ENCODE measurements around the gene BRAT1.

BRAT1 gene

DNA sequence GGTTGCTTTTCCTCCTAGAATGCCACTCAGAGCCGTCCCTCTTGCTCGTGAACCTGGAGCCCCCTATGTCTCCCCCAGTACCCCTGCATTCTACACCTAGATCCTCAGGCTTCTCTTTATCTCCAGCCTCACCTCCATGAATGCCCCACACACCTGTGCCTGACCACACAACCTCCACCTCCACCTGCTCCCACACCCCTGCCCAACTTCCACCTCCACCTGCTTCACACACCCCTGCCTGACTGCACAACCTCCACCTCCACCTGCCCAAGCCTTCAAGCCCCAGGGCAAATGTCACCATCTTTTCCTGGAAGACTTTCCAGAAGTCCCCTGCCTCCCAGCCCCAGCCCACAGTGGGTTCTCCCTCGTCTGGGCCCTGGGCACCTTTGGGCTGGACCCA lies 42.6 kb downstream of the BRAT1 start:
- TF ChIP-seq, protein P1, sequence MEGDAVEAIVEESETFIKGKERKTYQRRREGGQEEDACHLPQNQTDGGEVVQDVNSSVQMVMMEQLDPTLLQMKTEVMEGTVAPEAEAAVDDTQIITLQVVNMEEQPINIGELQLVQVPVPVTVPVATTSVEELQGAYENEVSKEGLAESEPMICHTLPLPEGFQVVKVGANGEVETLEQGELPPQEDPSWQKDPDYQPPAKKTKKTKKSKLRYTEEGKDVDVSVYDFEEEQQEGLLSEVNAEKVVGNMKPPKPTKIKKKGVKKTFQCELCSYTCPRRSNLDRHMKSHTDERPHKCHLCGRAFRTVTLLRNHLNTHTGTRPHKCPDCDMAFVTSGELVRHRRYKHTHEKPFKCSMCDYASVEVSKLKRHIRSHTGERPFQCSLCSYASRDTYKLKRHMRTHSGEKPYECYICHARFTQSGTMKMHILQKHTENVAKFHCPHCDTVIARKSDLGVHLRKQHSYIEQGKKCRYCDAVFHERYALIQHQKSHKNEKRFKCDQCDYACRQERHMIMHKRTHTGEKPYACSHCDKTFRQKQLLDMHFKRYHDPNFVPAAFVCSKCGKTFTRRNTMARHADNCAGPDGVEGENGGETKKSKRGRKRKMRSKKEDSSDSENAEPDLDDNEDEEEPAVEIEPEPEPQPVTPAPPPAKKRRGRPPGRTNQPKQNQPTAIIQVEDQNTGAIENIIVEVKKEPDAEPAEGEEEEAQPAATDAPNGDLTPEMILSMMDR (IDR thresholded peaks at IDR 0.05; ENCODE audit: low read length) = no peak
- no peak for TF ChIP-seq EZH2 (IDR thresholded peaks at IDR 0.05; ENCODE audit: borderline replicate concordance, low read length)
- Histone ChIP-seq H3K79me2 (ENCODE audit: insufficient read depth, low read length) (no peaks in the 10 kb centered on the region), H3K9ac (ENCODE audit: low read length) (no peak overlapping the region; the same call in 1 of the 2 replicates), H3K9me3 (ENCODE audit: low read length) (no peaks in the 10 kb centered on the region), H3K36me3 (ENCODE audit: insufficient read depth, low read length) (no peaks in the 10 kb centered on the region), H4K20me1 (ENCODE audit: insufficient read depth, low read length) (no peaks in the 10 kb centered on the region), H3K4me1 (ENCODE audit: insufficient read depth, low read length, severe bottlenecking) (peaks cover 45% of the 10 kb centered on the region), H3K4me2 (ENCODE audit: low read length) (no peak overlapping the region), H3F3A (ENCODE audit: insufficient read depth, low read length) (no peaks in the 10 kb centered on the region), H3K9me2 (ENCODE audit: low read depth, low read length) (no peaks in the 10 kb centered on the region), H3K27ac (ENCODE audit: low read depth, low read length, poor library complexity, severe bottlenecking) (no peak overlapping the region), H3K27me3 (ENCODE audit: insufficient read depth, low read length) (no peaks in the 10 kb centered on the region; the same call in 1 of the 2 replicates), H3K4me3 (ENCODE audit: low read depth, low read length, poor library complexity, severe bottlenecking) (no peak overlapping the region), H2AFZ (ENCODE audit: low read length) (no peak overlapping the region)

DNA sequence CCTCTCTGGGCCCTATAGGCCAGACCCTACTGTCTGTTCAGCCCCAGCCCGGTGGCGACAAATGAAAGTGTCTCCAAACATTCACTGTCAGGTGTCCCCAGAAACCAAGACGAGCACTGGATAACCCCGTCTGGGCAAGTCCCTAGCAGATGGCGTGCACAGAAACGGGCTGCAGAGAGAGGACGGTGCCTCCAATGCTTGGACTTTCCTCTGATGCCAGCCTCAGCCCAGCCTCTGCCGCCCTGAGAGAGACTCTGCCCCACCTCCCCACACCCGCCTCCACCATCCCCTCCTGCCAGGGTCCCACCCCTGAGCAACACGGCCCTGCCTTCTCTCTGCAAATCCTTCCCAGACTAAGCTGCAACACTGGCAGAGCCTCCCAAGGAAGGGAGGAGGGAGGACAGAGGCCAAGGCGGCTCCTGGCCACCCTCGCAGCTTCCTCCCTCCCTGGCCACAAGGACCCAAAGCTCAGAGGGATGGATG lies 43.1 kb downstream of the BRAT1 start:
- Histone ChIP-seq H3K27ac (ENCODE audit: low read depth, low read length, poor library complexity, severe bottlenecking) (peak overlapping the region; percentile 89), H4K20me1 (ENCODE audit: insufficient read depth, low read length) (no peaks in the 10 kb centered on the region), H3K4me3 (ENCODE audit: low read depth, low read length, poor library complexity, severe bottlenecking) (peak overlapping the region; percentile 34), H3K36me3 (ENCODE audit: insufficient read depth, low read length) (no peaks in the 10 kb centered on the region), H3K9ac (ENCODE audit: low read length) (peak overlapping the region; percentile 47; the same call in 1 of the 2 replicates), H3K79me2 (ENCODE audit: insufficient read depth, low read length) (no peaks in the 10 kb centered on the region), H3K9me2 (ENCODE audit: low read depth, low read length) (no peaks in the 10 kb centered on the region), H3K27me3 (ENCODE audit: insufficient read depth, low read length) (no peaks in the 10 kb centered on the region; the same call in 1 of the 2 replicates), H3K4me2 (ENCODE audit: low read length) (peak overlapping the region; percentile 57), H3K9me3 (ENCODE audit: low read length) (no peaks in the 10 kb centered on the region), H3F3A (ENCODE audit: insufficient read depth, low read length) (no peaks in the 10 kb centered on the region), H3K4me1 (ENCODE audit: insufficient read depth, low read length, severe bottlenecking) (peaks cover 45% of the 10 kb centered on the region), H2AFZ (ENCODE audit: low read length) (no peak overlapping the region)
- TF ChIP-seq, protein P1 (IDR thresholded peaks at IDR 0.05; ENCODE audit: low read length) = no peak
- no peak for TF ChIP-seq EZH2 (IDR thresholded peaks at IDR 0.05; ENCODE audit: borderline replicate concordance, low read length)

DNA sequence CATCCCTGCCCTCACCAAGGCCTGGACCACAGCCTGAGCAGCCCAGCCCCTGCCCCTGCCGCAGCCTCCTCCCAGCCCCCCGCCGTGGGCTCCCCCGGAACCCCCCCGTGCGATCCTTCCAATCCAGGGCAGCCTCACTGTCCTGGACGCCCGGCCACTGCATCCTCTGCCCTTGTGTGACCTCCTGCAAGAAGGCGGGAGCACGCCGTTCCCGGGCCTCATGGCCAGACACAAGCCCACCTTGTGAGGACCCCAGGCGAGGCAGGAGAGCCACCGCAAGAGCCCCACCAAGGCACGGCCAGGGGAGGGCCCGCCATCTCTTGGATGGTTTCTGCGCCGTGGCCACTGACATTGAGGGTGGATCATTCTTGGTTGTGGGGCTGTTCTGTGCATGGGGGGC lies 43.6 kb downstream of the BRAT1 start:
- no peaks in the 10 kb centered on the region for H3F3A ChIP-seq (ENCODE audit: insufficient read depth, low read length)
- H3K27ac ChIP-seq (ENCODE audit: low read depth, low read length, poor library complexity, severe bottlenecking) = peak overlapping the region; percentile 89
- TF ChIP-seq, protein P1 (IDR thresholded peaks at IDR 0.05; ENCODE audit: low read length) = no peak
- TF ChIP-seq EZH2 (IDR thresholded peaks at IDR 0.05; ENCODE audit: borderline replicate concordance, low read length) = no peak
- H3K79me2 ChIP-seq (ENCODE audit: insufficient read depth, low read length) = no peaks in the 10 kb centered on the region
- H3K9me3 ChIP-seq (ENCODE audit: low read length) = no peaks in the 10 kb centered on the region
- peak overlapping the region; percentile 47 for H3K9ac ChIP-seq (ENCODE audit: low read length)
- peak overlapping the region; percentile 57 for H3K4me2 ChIP-seq (ENCODE audit: low read length)
- H3K27me3 ChIP-seq (ENCODE audit: insufficient read depth, low read length) = no peaks in the 10 kb centered on the region; the same call in 1 of the 2 replicates
- no peaks in the 10 kb centered on the region for H3K9me2 ChIP-seq (ENCODE audit: low read depth, low read length)
- H4K20me1 ChIP-seq (ENCODE audit: insufficient read depth, low read length) = no peaks in the 10 kb centered on the region
- H3K36me3 ChIP-seq (ENCODE audit: insufficient read depth, low read length) = no peaks in the 10 kb centered on the region
- H3K4me3 ChIP-seq (ENCODE audit: low read depth, low read length, poor library complexity, severe bottlenecking) = peak overlapping the region; percentile 34
- no peak overlapping the region; the same call in 1 of the 2 replicates for H2AFZ ChIP-seq (ENCODE audit: low read length)
- H3K4me1 ChIP-seq (ENCODE audit: insufficient read depth, low read length, severe bottlenecking) = peaks cover 45% of the 10 kb centered on the region
